NCI-H2196 treated with DMSO at 0.1 percent for 48 hours (cell line): ENCODE results near the gene FLOT2.

Experiments
- DNase-seq: peaks from one replicate; lab custom pipeline; 2025; ENCODE audit not compliant: unreplicated experiment; lab: John Stamatoyannopoulos, UW

The FLOT2 gene

DNA sequence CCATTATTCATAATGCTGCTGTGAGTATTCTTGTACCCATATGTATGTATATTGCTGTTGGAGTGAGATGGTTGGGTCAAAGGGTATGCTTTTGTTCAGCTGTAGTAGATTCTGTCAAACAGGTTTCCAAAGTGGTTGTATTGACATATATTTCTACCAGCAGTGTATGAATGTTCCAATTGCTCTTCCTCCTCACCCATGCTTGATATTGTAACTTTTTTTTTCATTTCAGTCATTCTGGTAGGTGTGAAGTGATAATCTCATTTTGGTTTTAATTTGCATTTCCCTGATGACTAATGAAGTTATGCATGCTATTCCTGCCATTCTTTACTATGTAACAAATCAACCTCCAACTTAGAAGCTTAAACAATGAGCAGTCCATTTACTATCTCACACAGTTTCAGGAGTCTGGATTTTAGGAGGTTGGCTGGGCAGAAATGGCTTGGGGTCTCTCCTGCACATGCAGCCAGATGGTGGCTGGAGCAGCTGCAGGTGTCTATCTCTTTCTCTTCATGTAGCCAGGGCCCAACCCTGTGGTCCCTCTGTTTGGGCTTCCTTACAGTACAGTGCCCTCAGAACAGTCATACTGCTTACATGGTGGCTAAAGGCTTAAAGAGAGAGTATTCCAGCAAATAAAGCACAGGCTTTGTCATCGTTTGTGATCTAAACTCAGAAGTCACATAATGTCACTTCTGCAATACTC is 21.5 kb downstream of the FLOT2 start:
- no peak for DNase-seq

DNA sequence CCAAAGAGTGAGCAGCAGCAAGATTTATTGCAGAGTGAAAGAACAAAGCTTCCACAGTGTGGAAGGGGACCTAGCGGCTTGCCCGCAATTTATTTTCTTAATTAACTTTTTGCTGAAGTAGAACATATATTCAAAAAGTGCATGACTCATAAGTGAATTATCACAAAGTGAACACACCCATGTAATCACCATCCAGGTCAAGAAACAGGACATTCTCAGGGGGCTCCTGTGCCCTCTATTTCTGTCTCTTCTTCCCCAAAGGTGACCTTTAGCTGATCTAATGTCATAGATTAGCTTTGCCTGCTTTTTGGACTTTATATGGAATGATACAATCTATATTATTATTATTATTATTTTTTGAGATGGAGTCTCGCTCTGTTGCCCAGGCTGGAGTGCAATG is 22.8 kb downstream of the FLOT2 start:
- no peak for DNase-seq

DNA sequence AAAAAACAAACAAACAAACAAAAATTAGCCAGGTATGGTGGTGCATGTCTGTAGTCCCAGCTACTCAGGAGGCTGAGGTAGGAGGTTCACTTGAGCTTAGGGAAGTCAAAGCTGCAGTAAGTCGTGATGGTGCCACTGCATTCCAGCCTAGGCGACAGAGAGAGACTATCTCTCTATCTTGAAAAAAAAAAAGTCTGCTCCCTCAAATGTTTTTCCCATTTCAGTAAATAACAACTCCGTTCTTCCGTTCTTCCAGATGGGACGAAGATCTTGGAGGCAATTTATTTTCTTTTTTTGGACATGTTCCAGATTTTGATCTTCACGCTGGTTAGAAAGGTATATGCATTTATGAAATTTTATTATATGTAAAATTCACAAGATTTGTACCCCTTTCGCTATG is 23.7 kb downstream of the FLOT2 start:
- DNase-seq = no peak

DNA sequence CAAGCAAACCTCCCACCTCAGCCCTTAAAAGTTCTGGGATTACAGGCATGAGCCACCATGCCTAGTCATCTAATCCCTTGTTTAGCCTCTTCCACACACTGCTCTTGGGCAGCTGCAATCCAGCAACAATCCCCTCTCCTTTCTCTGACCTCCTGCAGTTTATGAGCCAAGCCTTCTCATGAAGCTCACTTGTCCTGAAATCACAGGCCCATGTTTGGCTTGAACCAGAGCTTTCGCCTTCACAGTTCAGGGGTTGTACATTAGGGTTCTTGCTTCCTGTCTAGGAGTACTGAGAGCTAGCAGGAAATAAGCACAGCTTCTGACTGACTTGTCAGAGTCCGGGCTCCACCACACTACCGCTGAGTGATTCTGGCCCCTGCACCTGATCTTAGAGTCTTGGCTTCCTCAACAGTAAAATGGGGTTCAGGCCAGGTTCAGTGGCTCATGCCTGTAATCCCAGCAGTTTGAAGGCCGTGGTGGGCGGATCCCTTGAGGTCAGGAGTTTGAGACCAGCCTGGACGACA is 26.4 kb downstream of the FLOT2 start:
- no peak for DNase-seq

DNA sequence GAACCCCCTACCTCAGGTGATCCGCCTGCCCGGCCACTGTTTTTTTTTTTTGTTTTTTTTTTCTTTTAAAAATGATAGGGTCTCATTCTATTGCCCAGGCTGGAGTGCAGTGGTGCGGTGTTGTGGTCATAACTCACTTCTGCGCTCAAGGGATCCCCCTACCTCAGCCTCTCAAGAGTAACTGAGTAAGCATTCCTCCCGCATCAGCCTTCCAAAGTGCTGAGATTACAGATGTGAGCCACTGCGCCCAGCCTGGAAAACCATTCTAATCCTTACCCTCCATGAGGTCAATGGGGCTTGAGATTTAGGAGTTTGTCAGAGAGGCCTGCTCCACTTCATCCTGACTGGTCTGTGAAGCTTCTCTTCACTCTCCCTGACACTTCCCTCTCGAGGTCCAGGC is 30.3 kb downstream of the FLOT2 start:
- DNase-seq = no peak

DNA sequence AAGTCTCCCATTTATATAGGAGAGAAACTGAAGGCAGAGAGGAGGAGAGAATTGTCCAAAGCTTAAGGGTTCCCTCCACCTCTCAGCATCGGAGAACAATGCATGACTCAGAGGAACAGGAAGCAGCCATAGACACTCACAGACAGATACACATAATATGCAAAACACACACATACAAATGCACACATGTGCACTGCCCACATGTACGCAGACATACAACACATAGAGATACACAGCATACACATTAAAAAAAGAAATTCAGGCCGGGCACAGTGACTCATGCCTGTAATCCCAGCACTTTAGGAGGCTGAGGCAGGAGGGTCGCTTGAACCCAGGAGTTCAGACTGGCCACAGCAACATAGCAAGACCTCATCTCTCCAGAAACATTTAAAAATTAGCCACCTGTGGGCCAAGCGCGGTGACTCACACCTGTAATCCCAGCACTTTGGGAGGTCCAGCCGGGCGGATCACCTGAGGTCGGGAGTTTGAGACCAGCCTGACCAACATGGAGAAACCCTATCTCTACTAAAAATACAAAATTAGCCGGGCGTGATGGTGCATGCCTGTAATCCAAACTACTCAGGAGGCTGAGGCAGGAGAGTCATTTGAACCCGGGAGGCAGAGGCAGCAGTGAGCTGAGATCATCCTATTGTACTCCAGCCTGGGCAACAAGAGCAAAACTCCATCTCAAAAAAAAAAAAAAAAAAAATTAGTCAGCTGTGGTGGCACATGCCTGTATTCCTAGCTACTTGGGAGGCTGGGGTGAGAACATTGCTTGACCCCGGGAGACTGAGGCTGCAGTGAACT is 31.4 kb downstream of the FLOT2 start:
- no peak for DNase-seq

DNA sequence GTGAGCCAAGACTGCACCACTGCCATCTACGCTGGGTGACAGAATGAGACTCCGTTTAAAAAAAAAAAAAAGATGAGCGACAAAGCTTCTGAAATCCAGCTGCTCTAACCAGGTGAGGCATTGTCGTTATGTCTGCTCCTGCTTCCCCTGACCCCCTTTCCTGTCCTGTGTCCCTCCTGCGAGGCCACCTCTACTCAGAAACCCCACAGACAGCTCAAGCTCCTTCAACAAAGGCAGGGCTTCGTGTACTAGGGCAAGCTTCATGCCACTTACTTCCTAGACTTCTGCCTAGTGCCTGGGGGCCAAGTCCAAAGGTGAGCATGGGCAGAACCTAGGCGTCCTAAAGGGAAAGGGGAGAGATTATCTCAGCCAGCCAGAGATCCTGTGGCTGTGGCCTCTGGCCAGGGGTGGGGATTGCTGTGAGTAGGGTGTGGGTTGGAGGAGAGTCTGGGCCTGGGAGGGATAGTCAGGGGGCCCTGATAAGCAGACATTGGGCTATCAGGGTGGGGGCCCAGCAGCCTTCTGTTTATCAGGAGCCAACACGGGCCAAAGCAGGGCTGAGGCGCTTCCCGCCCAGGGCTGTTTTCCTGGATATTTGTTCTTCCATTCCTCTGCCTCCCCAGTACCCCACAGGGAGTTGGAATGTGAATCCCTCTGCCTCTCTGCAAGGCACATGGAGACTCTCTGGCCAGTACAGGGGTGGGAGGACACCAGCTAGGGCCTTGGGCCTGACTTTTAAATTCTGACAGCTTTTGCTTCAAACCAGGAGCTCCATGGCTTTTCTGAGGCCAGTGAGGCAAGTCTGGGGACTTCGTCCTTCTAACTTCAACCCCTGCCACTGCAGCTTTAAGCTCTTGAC is 32.3 kb downstream of the FLOT2 start:
- no peak for DNase-seq

DNA sequence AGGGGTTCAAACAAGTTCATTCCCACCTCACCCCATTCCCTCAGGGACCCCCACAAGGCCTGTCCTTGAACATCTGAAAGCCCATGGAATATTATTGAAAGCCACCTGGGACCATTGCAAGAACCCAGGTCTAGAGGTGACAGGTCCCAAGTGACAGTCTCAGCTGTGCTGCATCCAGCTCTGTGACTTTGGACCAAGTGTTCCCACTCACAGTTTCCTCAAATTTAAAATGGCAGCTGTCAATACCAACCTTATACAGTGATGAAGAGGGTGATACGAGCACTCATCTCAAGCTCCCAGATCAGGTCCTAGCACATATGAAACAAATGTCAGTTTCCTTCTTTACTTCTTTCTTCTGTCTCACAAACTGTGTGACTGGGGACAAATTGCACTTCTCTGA is 33.6 kb downstream of the FLOT2 start:
- no peak for DNase-seq

- DNase-seq = no peak
Observed at GRCh38 chr17:28862561-28862960, 35.0 kb downstream of the FLOT2 start.

DNA sequence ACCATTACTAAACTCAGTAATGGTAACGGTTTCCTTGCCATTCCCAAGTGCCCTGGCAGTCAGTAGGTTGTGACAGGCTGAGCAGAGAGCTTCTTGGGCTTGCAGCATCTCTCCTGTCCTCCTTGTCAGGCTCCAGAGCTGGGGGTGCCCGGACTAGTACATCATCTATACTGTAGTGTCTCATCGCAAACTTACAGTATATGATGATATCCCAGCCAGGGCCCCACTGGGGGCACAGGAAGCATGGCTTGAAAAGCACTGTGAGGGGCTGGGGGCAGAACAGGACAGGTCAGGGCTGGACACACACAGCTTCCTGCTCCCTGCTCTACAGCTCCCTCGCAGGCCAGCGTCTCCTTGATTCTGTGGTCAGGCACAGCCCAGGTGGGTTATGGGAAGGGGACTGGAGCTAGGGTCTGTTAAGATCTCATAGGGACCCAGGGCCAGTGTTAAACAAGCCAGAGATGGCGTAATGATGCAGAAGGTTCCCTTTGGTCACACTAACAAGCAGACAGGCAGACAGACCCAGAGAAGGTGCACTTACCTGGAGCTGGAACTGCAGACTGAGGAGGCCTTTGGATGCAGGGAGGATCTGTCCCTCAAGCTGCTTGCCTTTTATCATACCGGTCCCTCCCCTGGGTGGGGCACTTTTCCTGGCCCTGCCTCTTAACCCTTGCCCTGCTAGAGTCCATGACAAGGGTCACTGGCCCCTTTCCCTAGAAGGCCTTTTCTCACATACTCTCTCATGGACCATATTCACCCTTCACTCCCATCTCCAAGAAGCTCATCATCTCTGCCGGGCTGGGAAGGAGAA is 35.9 kb downstream of the FLOT2 start:
- DNase-seq = no peak

- no peak for DNase-seq
Observed at GRCh38 chr17:28860363-28860808, 37.1 kb downstream of the FLOT2 start.

DNA sequence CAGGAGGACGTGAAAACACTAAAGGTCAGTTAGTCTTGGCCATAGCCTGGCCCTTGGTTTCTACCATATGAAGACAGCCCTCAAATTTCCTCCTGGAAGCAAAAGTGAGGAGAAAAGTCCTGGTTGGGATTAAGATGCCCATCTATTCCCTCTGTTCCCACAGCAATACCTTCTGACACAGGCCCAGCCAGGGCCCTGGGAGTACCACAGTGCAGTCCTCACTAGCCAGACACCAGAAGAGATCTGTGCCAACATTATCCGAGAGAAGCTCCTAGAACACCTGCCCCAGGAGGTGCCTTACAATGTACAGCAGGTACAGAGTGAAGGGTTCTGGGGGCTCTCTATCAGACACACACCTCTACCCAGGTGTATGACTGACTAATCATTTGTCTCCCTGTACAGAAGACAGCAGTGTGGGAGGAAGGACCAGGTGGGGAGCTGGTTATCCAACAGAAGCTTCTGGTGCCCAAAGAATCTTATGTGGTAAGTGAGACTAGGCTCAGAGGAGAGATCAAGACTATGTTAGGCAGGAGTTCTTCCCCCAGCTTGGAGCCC is 38.7 kb downstream of the FLOT2 start:
- no peak for DNase-seq

GRCh38 chr17:28857905-28858800 is 39.4 kb downstream of the FLOT2 start:
- no peak for DNase-seq

DNA sequence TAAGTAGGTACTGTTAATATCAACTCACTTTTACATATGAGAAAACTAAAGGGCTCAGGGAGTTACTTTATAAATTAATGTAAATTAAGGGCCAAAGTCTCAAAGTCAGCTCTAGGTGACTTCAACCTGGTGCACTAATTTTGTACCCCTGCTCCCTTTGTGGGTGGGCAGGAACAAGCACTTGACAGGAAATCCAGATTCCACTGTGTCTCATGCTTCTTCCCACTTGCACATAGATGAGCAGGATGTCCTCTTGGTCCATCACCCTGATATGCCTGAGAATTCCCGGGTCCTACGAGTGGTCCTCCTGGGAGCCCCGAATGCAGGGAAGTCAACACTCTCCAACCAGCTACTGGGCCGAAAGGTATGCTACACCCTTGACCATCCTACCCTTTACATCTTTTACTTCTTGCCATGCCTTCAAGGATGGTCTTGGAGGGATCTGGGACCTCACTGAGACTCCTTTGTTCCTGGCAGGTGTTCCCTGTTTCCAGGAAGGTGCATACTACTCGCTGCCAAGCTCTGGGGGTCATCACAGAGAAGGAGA is 41.4 kb downstream of the FLOT2 start:
- no peak for DNase-seq

DNA sequence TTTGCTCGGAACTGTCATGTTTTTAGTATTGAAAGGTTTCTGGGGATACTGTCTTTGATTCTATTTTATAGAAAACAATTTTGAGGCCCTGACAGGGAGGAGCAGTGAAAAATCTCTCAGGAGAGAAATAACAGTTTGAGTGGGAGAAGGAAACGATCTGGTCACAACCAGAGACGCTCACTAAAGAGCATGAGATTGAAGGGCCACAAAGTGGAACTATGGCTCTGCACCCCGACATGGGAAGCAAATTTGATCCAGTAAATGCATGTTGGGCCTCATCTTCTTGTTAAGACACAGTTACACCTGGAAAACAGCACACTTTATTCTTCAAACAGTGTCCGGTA is 42.2 kb downstream of the FLOT2 start:
- DNase-seq = no peak

- peak; percentile 53 for DNase-seq
Observed at GRCh38 chr17:28854457-28855335, 42.8 kb downstream of the FLOT2 start, which contains the start of gene ERAL1. TSS of gene ERAL1 (plus strand) at chr17:28855016. CDS start at chr17:28855035, 19 bp downstream.

DNA sequence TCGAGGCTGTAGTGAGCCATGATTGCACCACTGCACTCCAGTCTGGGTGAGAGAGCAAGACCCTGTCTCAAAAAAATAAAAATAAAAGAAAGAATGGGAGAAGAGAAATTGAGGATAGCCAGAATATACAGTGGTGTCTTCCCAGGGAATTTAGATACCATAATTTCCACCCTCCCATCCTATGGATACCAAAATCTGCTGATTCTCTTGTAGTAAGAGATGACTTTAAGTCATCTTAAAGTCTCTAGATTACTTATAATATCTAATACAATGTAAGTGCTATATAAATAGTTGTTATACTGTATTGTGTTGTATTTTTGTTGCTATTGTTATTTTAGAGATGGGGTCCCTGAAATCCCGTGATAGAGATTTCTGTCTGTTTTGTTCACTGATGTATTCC is 44.2 kb downstream of the FLOT2 start:
- DNase-seq = no peak

GRCh38 chr17:28849281-28849680 is 48.3 kb downstream of the FLOT2 start:
- DNase-seq = no peak
